Osteocyte (in vitro differentiated cells): Measurements from ENCODE around the gene OTUB1. TPM values are rescaled to one million over a fixed set of nuclear protein-coding genes. Genes with fewer than 3 reads are reported as not detected.

Source experiments
- DNase-seq: peaks from one replicate; pipeline ENCODE4 v3.0.0; 2021; ENCODE audit warnings: mixed read lengths; ENCODE audit not compliant: unreplicated experiment; ENCODE audit errors: extremely low spot score
- H3K27ac Mint-ChIP-seq: one replicate; pipeline ENCODE4 v1.8.0; 2021; ENCODE audit warnings: mild to moderate bottlenecking, mixed read lengths; ENCODE audit not compliant: unreplicated experiment
- H3K27me3 Mint-ChIP-seq: one replicate; pipeline ENCODE4 v1.8.0; 2021; ENCODE audit warnings: mixed read lengths; ENCODE audit not compliant: unreplicated experiment
- H3K36me3 Mint-ChIP-seq: one replicate; pipeline ENCODE4 v1.8.0; 2021; ENCODE audit warnings: mixed read lengths; ENCODE audit not compliant: unreplicated experiment
- H3K4me1 Mint-ChIP-seq: one replicate; pipeline ENCODE4 v1.8.0; 2021; ENCODE audit warnings: mixed read lengths; ENCODE audit not compliant: unreplicated experiment
- H3K4me3 Mint-ChIP-seq: one replicate; pipeline ENCODE4 v1.8.0; 2021; ENCODE audit warnings: mild to moderate bottlenecking, moderate library complexity, mixed read lengths; ENCODE audit not compliant: unreplicated experiment
- H3K9me3 Mint-ChIP-seq: one replicate; pipeline ENCODE4 v1.8.0; 2021; ENCODE audit warnings: mixed read lengths; ENCODE audit not compliant: unreplicated experiment
- CTCF ChIP-seq: fragments of 200-600 bp; sonication (generic); IDR thresholded peaks from 2 replicates; pipeline ENCODE4 v1.5.0; 2021; ENCODE audit warnings: antibody characterized with exemption, mild to moderate bottlenecking, moderate library complexity
- total RNA-seq: library from RNA; stranded (reverse); gene quantifications from 2 replicates; pipeline ENCODE4 v1.2.1, GENCODE V29; 2021

Gene OTUB1
- total RNA-seq, 1 donor from 2014 or later: 71.4 TPM

GRCh38 chr11:64007160-64007628 lies 21.0 kb downstream of the OTUB1 start:
- H3K27ac Mint-ChIP-seq: no peak overlapping the region

GRCh38 chr11:64007629-64008282 lies 21.5 kb downstream of the OTUB1 start:
- Mint-ChIP-seq H3K9me3 (no peaks in the 10 kb centered on the region), H3K4me3 (peak overlapping the region; percentile 62), H3K4me1 (peaks cover 21% of the 10 kb centered on the region), H3K27ac (no peak overlapping the region), H3K36me3 (no peaks in the 10 kb centered on the region), H3K27me3 (no peaks in the 10 kb centered on the region)
- TF ChIP-seq CTCF: no peak
- no peak for DNase-seq

More at GRCh38 chr11:64007160-64007628, 21.0 kb downstream of the OTUB1 start:
- TF ChIP-seq CTCF: no peak
- H3K4me1 Mint-ChIP-seq: peaks cover 22% of the 10 kb centered on the region
- peak overlapping the region; percentile 62 for H3K4me3 Mint-ChIP-seq
- no peaks in the 10 kb centered on the region for H3K27me3 Mint-ChIP-seq
- no peaks in the 10 kb centered on the region for H3K36me3 Mint-ChIP-seq
- H3K9me3 Mint-ChIP-seq: no peaks in the 10 kb centered on the region
- DNase-seq: no peak

GRCh38 chr11:64008283-64008913 lies 22.2 kb downstream of the OTUB1 start:
- Mint-ChIP-seq H3K9me3 (no peaks in the 10 kb centered on the region), H3K27me3 (no peaks in the 10 kb centered on the region), H3K36me3 (no peaks in the 10 kb centered on the region), H3K4me3 (no peak overlapping the region), H3K27ac (no peak overlapping the region), H3K4me1 (peaks cover 19% of the 10 kb centered on the region)
- TF ChIP-seq CTCF: no peak
- DNase-seq: no peak

GRCh38 chr11:64008914-64009633 lies 22.8 kb downstream of the OTUB1 start:
- Mint-ChIP-seq H3K36me3 (no peaks in the 10 kb centered on the region), H3K27ac (no peak overlapping the region), H3K4me1 (peaks cover 17% of the 10 kb centered on the region)

More at GRCh38 chr11:64008914-64009633, 22.8 kb downstream of the OTUB1 start:
- no peaks in the 10 kb centered on the region for H3K9me3 Mint-ChIP-seq
- no peak for TF ChIP-seq CTCF
- DNase-seq: no peak
- no peak overlapping the region for H3K4me3 Mint-ChIP-seq
- no peaks in the 10 kb centered on the region for H3K27me3 Mint-ChIP-seq
